Measurements from ENCODE around the gene IFIT5. TPM values are rescaled to one million over a fixed set of nuclear protein-coding genes. Genes with fewer than 3 reads are reported as not detected.
A peak's percentile ranks its signal among the peaks of the same experiment; 100 is the strongest.

Gene IFIT5
- total and polyA plus RNA-seq, 2 donors from 2014 or later: 11.0 to 23.3 TPM

GRCh38 chr10:89384474-89385340 is 29.7 kb upstream of the IFIT5 start:
- H3K36me3 ChIP-seq (ENCODE audit: control insufficient read depth in 2 of 3, insufficient read depth in 3 of 3, low read length in 3 of 3): no peaks in the 10 kb centered on the region
- no peak for FAIRE-seq
- H3K9me3 ChIP-seq (ENCODE audit: control insufficient read depth in 2 of 3, insufficient read depth in 1 of 3, low read length in 3 of 3): no peaks in the 10 kb centered on the region
- intact Hi-C loops (cut with DNase I): no loop called here
- no peak overlapping the region for H3K9ac ChIP-seq (ENCODE audit: low read length in 3 of 3)
- H3K27ac ChIP-seq (ENCODE audit: low read depth in 2 of 2, low read length in 2 of 2): no peak overlapping the region
- no peaks in the 10 kb centered on the region for H3K4me1 ChIP-seq (ENCODE audit: control insufficient read depth in 2 of 3, insufficient read depth in 2 of 3, low read depth in 1 of 3, low read length in 3 of 3)
- TF ChIP-seq CTCF (IDR thresholded peaks at IDR 0.05; ENCODE audit: borderline replicate concordance, extremely low read depth, insufficient read depth): no peak
- H3K4me3 ChIP-seq (ENCODE audit: low read length in 3 of 3): no peak overlapping the region
- no peaks in the 10 kb centered on the region for H3K27me3 ChIP-seq (ENCODE audit: control insufficient read depth, insufficient read depth, low read length)
- no peak for DNase-seq

GRCh38 chr10:89388806-89389205 is 25.6 kb upstream of the IFIT5 start:
- peaks cover 0 to 6% (median 4%) of the 10 kb centered on the region in 3 donors for H3K4me1 ChIP-seq (ENCODE audit: control insufficient read depth in 2 of 3, insufficient read depth in 2 of 3, low read depth in 1 of 3, low read length in 3 of 3)
- no peak overlapping the region for H3K4me3 ChIP-seq (ENCODE audit: low read length in 3 of 3)
- H3K9ac ChIP-seq (ENCODE audit: low read length in 3 of 3): no peak overlapping the region
- DNase-seq: no peak
- H3K27me3 ChIP-seq (ENCODE audit: control insufficient read depth, insufficient read depth, low read length): no peaks in the 10 kb centered on the region
- intact Hi-C loops (cut with DNase I): no loop called here
- H3K27ac ChIP-seq (ENCODE audit: low read depth in 2 of 2, low read length in 2 of 2): no peak overlapping the region
- H3K36me3 ChIP-seq (ENCODE audit: control insufficient read depth in 2 of 3, insufficient read depth in 3 of 3, low read length in 3 of 3): no peaks in the 10 kb centered on the region
- FAIRE-seq: no peak
- H3K9me3 ChIP-seq (ENCODE audit: control insufficient read depth in 2 of 3, insufficient read depth in 1 of 3, low read length in 3 of 3): no peaks in the 10 kb centered on the region
- TF ChIP-seq CTCF (IDR thresholded peaks at IDR 0.05; ENCODE audit: borderline replicate concordance, extremely low read depth, insufficient read depth): no peak

GRCh38 chr10:89389254-89389653 is 25.1 kb upstream of the IFIT5 start:
- intact Hi-C loops (cut with DNase I): no loop called here
- Histone ChIP-seq H3K36me3 (ENCODE audit: control insufficient read depth in 2 of 3, insufficient read depth in 3 of 3, low read length in 3 of 3) (no peaks in the 10 kb centered on the region), H3K9me3 (ENCODE audit: control insufficient read depth in 2 of 3, insufficient read depth in 1 of 3, low read length in 3 of 3) (no peaks in the 10 kb centered on the region), H3K4me3 (ENCODE audit: low read length in 3 of 3) (no peak overlapping the region), H3K27me3 (ENCODE audit: control insufficient read depth, insufficient read depth, low read length) (no peaks in the 10 kb centered on the region), H3K4me1 (ENCODE audit: control insufficient read depth in 2 of 3, insufficient read depth in 2 of 3, low read depth in 1 of 3, low read length in 3 of 3) (peaks cover 4 to 6% (median 6%) of the 10 kb centered on the region in 3 donors), H3K27ac (ENCODE audit: low read depth in 2 of 2, low read length in 2 of 2) (no peak overlapping the region), H3K9ac (ENCODE audit: low read length in 3 of 3) (no peak overlapping the region)
- no peak for FAIRE-seq
- DNase-seq: peak in 2 of 5 donors; percentile 31 to 50
- TF ChIP-seq CTCF (IDR thresholded peaks at IDR 0.05; ENCODE audit: borderline replicate concordance, extremely low read depth, insufficient read depth): peak; percentile 39
